Caco-2 (cell line): ENCODE data around the gene MSMP. TPM values are rescaled to one million over a fixed set of nuclear protein-coding genes. Genes with fewer than 3 reads are reported as not detected.

Experiments used
- BruUV-seq: library from RNA; stranded (reverse); fragments of 400-500 nt; replicated peaks from 2 replicates; lab custom pipeline; 2021; lab: Mats Ljungman, UMichigan
- CTCF ChIA-PET: fragments of 300-600 bp; sonication (Branson Sonifier 250); formaldehyde crosslinking; loops from one replicate; lab custom pipeline; 2022; ENCODE audit warnings: antibody characterized with exemption; lab: Charles Lee
- POLR2A ChIA-PET: fragments of 300-600 bp; sonication (Branson Sonifier 250); formaldehyde crosslinking; loops from one replicate; lab custom pipeline; 2022; ENCODE audit warnings: antibody characterized with exemption; lab: Charles Lee
- DNase-seq, 2 experiments: peaks; one replicate each; pipeline versions ENCODE4 v3.0.0 to v3.0.0-alpha.2; 2020 to 2022
- H3K27me3 ChIP-seq: replicated peaks from 2 replicates; pipeline ENCODE4 v1.6.0; 2011; ENCODE audit warnings: low read length; ENCODE audit not compliant: control insufficient read depth, insufficient read depth
- H3K36me3 ChIP-seq: 2 replicates; pipeline ENCODE4 v1.5.1; 2011; ENCODE audit warnings: low read length; ENCODE audit not compliant: control insufficient read depth, insufficient read depth
- H3K4me1 ChIP-seq: fragments of 250-450 bp; sonication (Bioruptor Pico); 2 replicates; pipeline ENCODE4 v1.5.1; 2020; ENCODE audit warnings: mild to moderate bottlenecking
- H3K4me3 ChIP-seq: 2 replicates; pipeline ENCODE4 v1.5.1; 2011; ENCODE audit warnings: low read depth, mild to moderate bottlenecking, control low read depth, low read length
- H3K9me3 ChIP-seq: fragments of 250-450 bp; sonication (Bioruptor Pico); 2 replicates; pipeline ENCODE4 v1.5.1; 2020; ENCODE audit warnings: mild to moderate bottlenecking, moderate library complexity
- H3K27ac Mint-ChIP-seq: one replicate; pipeline ENCODE4 v1.8.0; 2022; ENCODE audit warnings: mixed read lengths; ENCODE audit not compliant: unreplicated experiment
- H3K27me3 Mint-ChIP-seq: one replicate; pipeline ENCODE4 v1.8.0; 2022; ENCODE audit warnings: mixed read lengths; ENCODE audit not compliant: insufficient read depth, unreplicated experiment
- H3K36me3 Mint-ChIP-seq: one replicate; pipeline ENCODE4 v1.8.0; 2022; ENCODE audit warnings: mild to moderate bottlenecking, mixed read lengths; ENCODE audit not compliant: insufficient read depth, unreplicated experiment
- H3K4me1 Mint-ChIP-seq: one replicate; pipeline ENCODE4 v1.8.0; 2022; ENCODE audit warnings: low read depth, mixed read lengths; ENCODE audit not compliant: unreplicated experiment
- H3K4me3 Mint-ChIP-seq: one replicate; pipeline ENCODE4 v1.8.0; 2022; ENCODE audit warnings: mild to moderate bottlenecking, moderate library complexity, mixed read lengths; ENCODE audit not compliant: unreplicated experiment
- H3K9me3 Mint-ChIP-seq: one replicate; pipeline ENCODE4 v1.8.0; 2022; ENCODE audit warnings: mixed read lengths; ENCODE audit not compliant: unreplicated experiment
- CTCF ChIP-seq, 2 experiments: fragments of 200-600 bp in 1 of 2; IDR thresholded peaks; 1 replicate in 1 of 2; 2 replicates in 1 of 2; pipeline versions ENCODE4 v1.5.1 to v1.8.0; 2011 to 2022; ENCODE audit warnings: antibody characterized with exemption in 1 of 2, control low read depth in 1 of 2, inconsistent platforms in 1 of 2, low read depth in 1 of 2, low read length in 1 of 2, mild to moderate bottlenecking in 1 of 2, moderate library complexity in 1 of 2; ENCODE audit not compliant: insufficient read depth in 1 of 2, severe bottlenecking in 1 of 2, unreplicated experiment in 1 of 2
- intact Hi-C: fragments of 100-400 bp; cut with micrococcal nuclease; formaldehyde crosslinking; loops from one replicate; pipeline ENCODE4 v1.10.0; 2022; ENCODE audit not compliant: unreplicated experiment
- total RNA-seq: library from RNA; stranded (reverse); gene quantifications from 2 replicates; pipeline ENCODE4 v1.2.3, GENCODE V29; 2022

MSMP gene
- total RNA-seq, 1 experiment from 2014 or later = not detected

- intact Hi-C loops = no loop called here
- CTCF ChIA-PET = interaction anchor here (0.7 to 2.5 kb wide), 20 partner anchors 9 to 234 kb away, joined by 3 to 95 read pairs (median 4); partner anchors contain the start of genes ARHGEF39, CCDC107, CREB3 and GBA2
- no peaks in the 10 kb centered on the region for H3K27me3 Mint-ChIP-seq
These were observed 35.5 kb upstream of the MSMP start for GRCh38 chr9:35789541-35789940.

GRCh38 chr9:35783418-35783817 is 29.3 kb upstream of the MSMP start:
- Histone ChIP-seq H3K36me3 (no peaks in the 10 kb centered on the region), H3K9me3 (no peaks in the 10 kb centered on the region), H3K27me3 (no peaks in the 10 kb centered on the region), H3K4me3 (no peak overlapping the region), H3K4me1 (no peaks in the 10 kb centered on the region)
- H3K27me3 Mint-ChIP-seq = no peaks in the 10 kb centered on the region
- DNase-seq = no peak
- no peak overlapping the region for H3K4me3 Mint-ChIP-seq
- no peaks in the 10 kb centered on the region for H3K4me1 Mint-ChIP-seq
- no peak for TF ChIP-seq CTCF (IDR thresholded peaks at IDR 0.05; ENCODE audit: insufficient read depth in 1 of 2, low read depth in 1 of 2, low read length in 1 of 2, severe bottlenecking in 1 of 2, unreplicated experiment in 1 of 2)
- POLR2A ChIA-PET = no interaction called here
- no peak overlapping the region for H3K27ac Mint-ChIP-seq
- H3K36me3 Mint-ChIP-seq = no peaks in the 10 kb centered on the region
- intact Hi-C loops = no loop called here
- no TSS peak for BruUV-seq
- H3K9me3 Mint-ChIP-seq = no peaks in the 10 kb centered on the region
- CTCF ChIA-PET = interaction anchor here (1.2 to 1.3 kb wide), 2 partner anchors 12 to 31 kb away, joined by 4 read pairs; partner anchors contain the start of gene HINT2

More at GRCh38 chr9:35789541-35789940, 35.5 kb upstream of the MSMP start:
- 0 out of 2 replicates have a peak, but pooled peaks cover 1% of the 10 kb centered on the region for H3K36me3 ChIP-seq
- POLR2A ChIA-PET = interaction anchor here (0.9 kb wide), 1 partner anchor 25 kb away, joined by 5 read pairs; no protein-coding TSS in a partner anchor
- Mint-ChIP-seq H3K4me1 (peaks cover 4% of the 10 kb centered on the region), H3K9me3 (no peaks in the 10 kb centered on the region), H3K36me3 (no peaks in the 10 kb centered on the region), H3K4me3 (no peak overlapping the region), H3K27ac (no peak overlapping the region)
- no peak for TF ChIP-seq CTCF (IDR thresholded peaks at IDR 0.05; ENCODE audit: insufficient read depth in 1 of 2, low read depth in 1 of 2, low read length in 1 of 2, severe bottlenecking in 1 of 2, unreplicated experiment in 1 of 2)
- peaks cover 8% of the 10 kb centered on the region; the same call in 1 of the 2 replicates for H3K4me1 ChIP-seq
- no TSS peak for BruUV-seq
- no peak for DNase-seq
- H3K4me3 ChIP-seq = no peak overlapping the region
- no peaks in the 10 kb centered on the region for H3K27me3 ChIP-seq
- no peaks in the 10 kb centered on the region for H3K9me3 ChIP-seq

- intact Hi-C loops = no loop called here
- no peaks in the 10 kb centered on the region for H3K4me1 ChIP-seq
- TF ChIP-seq CTCF (IDR thresholded peaks at IDR 0.05; ENCODE audit: insufficient read depth in 1 of 2, low read depth in 1 of 2, low read length in 1 of 2, severe bottlenecking in 1 of 2, unreplicated experiment in 1 of 2) = no peak
- no peaks in the 10 kb centered on the region for H3K27me3 ChIP-seq
- ChIA-PET POLR2A (no interaction called here), CTCF (no interaction called here)
- DNase-seq = no peak
- H3K27ac Mint-ChIP-seq = no peak overlapping the region
- BruUV-seq = no TSS peak
- H3K9me3 Mint-ChIP-seq = no peaks in the 10 kb centered on the region
- no peaks in the 10 kb centered on the region for H3K4me1 Mint-ChIP-seq
- no peak overlapping the region for H3K4me3 Mint-ChIP-seq
- no peaks in the 10 kb centered on the region for H3K9me3 ChIP-seq
- H3K36me3 ChIP-seq = no peaks in the 10 kb centered on the region
- H3K4me3 ChIP-seq = no peak overlapping the region
- H3K36me3 Mint-ChIP-seq = no peaks in the 10 kb centered on the region
- H3K27me3 Mint-ChIP-seq = no peaks in the 10 kb centered on the region
These were observed 27.0 kb upstream of the MSMP start for GRCh38 chr9:35781066-35781465.
